ENCODE results near the gene ZCCHC14. TPM values are rescaled to one million over a fixed set of nuclear protein-coding genes. Genes with fewer than 3 reads are reported as not detected.

ZCCHC14 gene
- total RNA-seq, 1 experiment from 2014 or later: 37.8 TPM

DNA sequence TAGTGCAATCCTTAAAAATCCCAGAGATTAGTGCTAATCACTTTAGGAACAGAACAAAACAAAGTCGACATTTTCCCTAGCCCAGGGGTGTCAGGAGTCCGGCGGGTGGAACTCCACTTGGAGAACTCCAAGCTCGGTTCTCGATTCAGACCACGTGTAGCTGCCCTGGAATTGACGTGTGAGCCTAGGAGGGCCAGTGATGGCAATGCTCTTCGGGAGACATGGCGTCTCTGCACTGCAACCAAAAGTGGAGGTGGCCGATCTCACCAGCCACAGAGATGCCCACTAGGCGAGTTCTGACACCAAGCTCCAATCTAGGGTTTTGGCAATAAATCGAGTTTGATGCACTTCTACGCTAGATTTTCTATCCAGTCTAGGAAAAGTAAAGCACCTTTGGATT, 83.0 kb downstream of the ZCCHC14 start:
- H3K36me3 ChIP-seq (ENCODE audit: control insufficient read depth in 1 of 2, insufficient read depth in 2 of 2, low read length in 2 of 2): peaks cover 21 to 26% of the 10 kb centered on the region in 2 experiments; a peak in 3 of 4 replicates
- no peaks in the 10 kb centered on the region for H3K27me3 ChIP-seq (ENCODE audit: insufficient read depth, low read length)
- TF ChIP-seq TCF7L2 (IDR thresholded peaks at IDR 0.05; ENCODE audit: borderline replicate concordance, extremely low read depth, insufficient read depth, insufficient read length) (no peak), SP1 (IDR thresholded peaks at IDR 0.05; ENCODE audit: low read depth) (no peak), CEBPB (IDR thresholded peaks at IDR 0.05; ENCODE audit: low read depth) (no peak), ELF1 (IDR thresholded peaks at IDR 0.05; ENCODE audit: borderline replicate concordance, low read depth) (no peak), CBX3 (IDR thresholded peaks at IDR 0.05; ENCODE audit: low read depth) (no peak), FOSL1 (IDR thresholded peaks at IDR 0.05; ENCODE audit: low read depth) (no peak)
- TF ChIP-seq, protein P1, sequence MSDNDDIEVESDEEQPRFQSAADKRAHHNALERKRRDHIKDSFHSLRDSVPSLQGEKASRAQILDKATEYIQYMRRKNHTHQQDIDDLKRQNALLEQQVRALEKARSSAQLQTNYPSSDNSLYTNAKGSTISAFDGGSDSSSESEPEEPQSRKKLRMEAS (IDR thresholded peaks at IDR 0.05): no peak
- H3K4me3 ChIP-seq (replicated peaks in 1 of 2; ENCODE audit: low read depth in 1 of 2, low read length in 2 of 2): no peak overlapping the region
- H3K9me3 ChIP-seq (ENCODE audit: control insufficient read depth in 1 of 2, insufficient read depth in 1 of 2, low read depth in 1 of 2, low read length in 2 of 2): no peaks in the 10 kb centered on the region
- ChIA-PET RAD21 (ENCODE audit: low non-redundant PET in 1 of 2, low total read pairs in 2 of 2, uncharacterized antibody in 2 of 2, unreplicated experiment in 2 of 2) (no interaction called here), CTCF (interaction anchor here (0.6 to 1.2 kb wide), 4 partner anchors 10 to 226 kb away, joined by 3 to 5 read pairs (median 3); no protein-coding TSS in a partner anchor), POLR2A (no interaction called here)
- no peak for DNase-seq (ENCODE audit: low read depth, low spot score)
- peaks cover 25% of the 10 kb centered on the region for H4K20me1 ChIP-seq (ENCODE audit: insufficient read depth)
- no peak overlapping the region for H2AFZ ChIP-seq (ENCODE audit: low read depth, low read length, poor library complexity, severe bottlenecking)
- H3K79me2 ChIP-seq (ENCODE audit: insufficient read depth, low read length): no peaks in the 10 kb centered on the region
- H3K4me2 ChIP-seq (ENCODE audit: low read length): no peak overlapping the region
- ATAC-seq: no peak
- H3K9me2 ChIP-seq (ENCODE audit: insufficient read depth): no peaks in the 10 kb centered on the region
- intact Hi-C loops (cut with micrococcal nuclease): loop anchor here (5.0 kb wide), 1 partner anchor 48 kb away; no protein-coding TSS in a partner anchor
- no peak overlapping the region for H3K27ac ChIP-seq (ENCODE audit: low read depth, low read length)
- H3K9ac ChIP-seq (ENCODE audit: low read length): no peak overlapping the region
- H3K4me1 ChIP-seq (ENCODE audit: control insufficient read depth in 1 of 2, insufficient read depth in 2 of 2, low read length in 2 of 2): peaks cover 24 to 42% of the 10 kb centered on the region in 2 experiments
- BruUV-seq (replicated peaks): TSS peak; percentile 14

GRCh38 chr16:87409153-87409552, 83.7 kb downstream of the ZCCHC14 start:
- no TSS peak for BruUV-seq (replicated peaks)
- Histone ChIP-seq H4K20me1 (ENCODE audit: insufficient read depth) (peaks cover 25% of the 10 kb centered on the region), H3K79me2 (ENCODE audit: insufficient read depth, low read length) (no peaks in the 10 kb centered on the region), H3K27me3 (ENCODE audit: insufficient read depth, low read length) (no peaks in the 10 kb centered on the region), H2AFZ (ENCODE audit: low read depth, low read length, poor library complexity, severe bottlenecking) (no peak overlapping the region), H3K4me2 (ENCODE audit: low read length) (no peak overlapping the region), H3K9me3 (ENCODE audit: control insufficient read depth in 1 of 2, insufficient read depth in 1 of 2, low read depth in 1 of 2, low read length in 2 of 2) (no peaks in the 10 kb centered on the region), H3K4me3 (replicated peaks in 1 of 2; ENCODE audit: low read depth in 1 of 2, low read length in 2 of 2) (no peak overlapping the region), H3K9me2 (ENCODE audit: insufficient read depth) (no peaks in the 10 kb centered on the region), H3K9ac (ENCODE audit: low read length) (no peak overlapping the region), H3K27ac (ENCODE audit: low read depth, low read length) (no peak overlapping the region), H3K4me1 (ENCODE audit: control insufficient read depth in 1 of 2, insufficient read depth in 2 of 2, low read length in 2 of 2) (peaks cover 24 to 42% of the 10 kb centered on the region in 2 experiments), H3K36me3 (ENCODE audit: control insufficient read depth in 1 of 2, insufficient read depth in 2 of 2, low read length in 2 of 2) (peaks cover 23% of the 10 kb centered on the region in 2 experiments)
- CTCF ChIA-PET: interaction anchor here (1.0 to 1.2 kb wide), 2 partner anchors 11 to 227 kb away, joined by 3 to 5 read pairs; no protein-coding TSS in a partner anchor
- intact Hi-C loops (cut with micrococcal nuclease): loop anchor here (5.0 kb wide), 1 partner anchor 48 kb away; no protein-coding TSS in a partner anchor
- DNase-seq (ENCODE audit: low read depth, low spot score) (no peak), ATAC-seq (no peak)
- POLR2A ChIA-PET: no interaction called here
- TF ChIP-seq TCF7L2 (IDR thresholded peaks at IDR 0.05; ENCODE audit: borderline replicate concordance, extremely low read depth, insufficient read depth, insufficient read length) (no peak), ZNF274 (IDR thresholded peaks at IDR 0.05; ENCODE audit: low read depth, low read length) (no peak), ELF1 (IDR thresholded peaks at IDR 0.05; ENCODE audit: borderline replicate concordance, low read depth) (no peak), SRF (IDR thresholded peaks at IDR 0.05; ENCODE audit: low read depth) (no peak), EGR1 (IDR thresholded peaks at IDR 0.05; ENCODE audit: low read depth) (no peak), POLR2AphosphoS5 (IDR thresholded peaks at IDR 0.05; ENCODE audit: low read depth, low read length) (no peak), JUND (IDR thresholded peaks at IDR 0.05) (no peak), POLR2A (IDR thresholded peaks at IDR 0.05; ENCODE audit: borderline replicate concordance, extremely low read depth, insufficient read depth, insufficient read length) (no peak), CEBPB (IDR thresholded peaks at IDR 0.05; ENCODE audit: low read depth) (no peak), SIN3A (IDR thresholded peaks at IDR 0.05; ENCODE audit: low read depth) (no peak), CBX3 (IDR thresholded peaks at IDR 0.05; ENCODE audit: low read depth) (no peak), EZH2 (IDR thresholded peaks at IDR 0.05) (no peak), RAD21 (IDR thresholded peaks at IDR 0.05; ENCODE audit: low read depth) (no peak), YY1 (IDR thresholded peaks at IDR 0.05; ENCODE audit: extremely low read depth, insufficient replicate concordance, low read depth, low read length) (no peak)
- TF ChIP-seq, protein P2, sequence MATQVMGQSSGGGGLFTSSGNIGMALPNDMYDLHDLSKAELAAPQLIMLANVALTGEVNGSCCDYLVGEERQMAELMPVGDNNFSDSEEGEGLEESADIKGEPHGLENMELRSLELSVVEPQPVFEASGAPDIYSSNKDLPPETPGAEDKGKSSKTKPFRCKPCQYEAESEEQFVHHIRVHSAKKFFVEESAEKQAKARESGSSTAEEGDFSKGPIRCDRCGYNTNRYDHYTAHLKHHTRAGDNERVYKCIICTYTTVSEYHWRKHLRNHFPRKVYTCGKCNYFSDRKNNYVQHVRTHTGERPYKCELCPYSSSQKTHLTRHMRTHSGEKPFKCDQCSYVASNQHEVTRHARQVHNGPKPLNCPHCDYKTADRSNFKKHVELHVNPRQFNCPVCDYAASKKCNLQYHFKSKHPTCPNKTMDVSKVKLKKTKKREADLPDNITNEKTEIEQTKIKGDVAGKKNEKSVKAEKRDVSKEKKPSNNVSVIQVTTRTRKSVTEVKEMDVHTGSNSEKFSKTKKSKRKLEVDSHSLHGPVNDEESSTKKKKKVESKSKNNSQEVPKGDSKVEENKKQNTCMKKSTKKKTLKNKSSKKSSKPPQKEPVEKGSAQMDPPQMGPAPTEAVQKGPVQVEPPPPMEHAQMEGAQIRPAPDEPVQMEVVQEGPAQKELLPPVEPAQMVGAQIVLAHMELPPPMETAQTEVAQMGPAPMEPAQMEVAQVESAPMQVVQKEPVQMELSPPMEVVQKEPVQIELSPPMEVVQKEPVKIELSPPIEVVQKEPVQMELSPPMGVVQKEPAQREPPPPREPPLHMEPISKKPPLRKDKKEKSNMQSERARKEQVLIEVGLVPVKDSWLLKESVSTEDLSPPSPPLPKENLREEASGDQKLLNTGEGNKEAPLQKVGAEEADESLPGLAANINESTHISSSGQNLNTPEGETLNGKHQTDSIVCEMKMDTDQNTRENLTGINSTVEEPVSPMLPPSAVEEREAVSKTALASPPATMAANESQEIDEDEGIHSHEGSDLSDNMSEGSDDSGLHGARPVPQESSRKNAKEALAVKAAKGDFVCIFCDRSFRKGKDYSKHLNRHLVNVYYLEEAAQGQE (IDR thresholded peaks at IDR 0.05; ENCODE audit: low read depth): no peak
- TF ChIP-seq, protein P1 (IDR thresholded peaks at IDR 0.05): no peak
- RAD21 ChIA-PET (ENCODE audit: low non-redundant PET in 1 of 2, low total read pairs in 2 of 2, uncharacterized antibody in 2 of 2, unreplicated experiment in 2 of 2): no interaction called here

Measured in HCT116 (cell line).